GM13977 (cell line): ENCODE data around the gene VPS11.
"Not testable (repeated sequence)": the region's sequence is repeated elsewhere in the genome, so short reads cannot be mapped to it uniquely, and the experiment has no call there.

ENCODE experiments used
- DNase-seq: peaks from one replicate; pipeline ENCODE4 v3.0.0; 2012; ENCODE audit warnings: low spot score
- CTCF ChIP-seq: IDR thresholded peaks from 2 replicates; pipeline ENCODE4 v1.5.1; 2012; ENCODE audit warnings: mild to moderate bottlenecking, control low read depth; ENCODE audit not compliant: insufficient read depth; ENCODE audit errors: extremely low read depth, missing control alignments
- in situ Hi-C: fragments of 300-500 bp; cut with MboI; formaldehyde crosslinking; loops from one replicate; pipeline ENCODE4 v1.12.0; 2022; ENCODE audit warnings: low sequenced_read_pairs, low pct_unique_long_range_greater_than_20kb, mixed read lengths, inconsistent platforms; ENCODE audit not compliant: unreplicated experiment

VPS11 gene

GRCh38 chr11:119038884-119039283 lies 28.7 kb upstream of the VPS11 start:
- no peak for DNase-seq
- in situ Hi-C loops: no loop called here
- TF ChIP-seq CTCF: no peak

- in situ Hi-C loops, DNase-seq: not testable (repeated sequence)
Measured at GRCh38 chr11:119039471-119039870, 28.1 kb upstream of the VPS11 start.

GRCh38 chr11:119041821-119042514 lies 25.6 kb upstream of the VPS11 start:
- DNase-seq: no peak
- in situ Hi-C loops: no loop called here
- no peak for TF ChIP-seq CTCF

- in situ Hi-C loops: no loop called here
- TF ChIP-seq CTCF: no peak
- DNase-seq: no peak
Measured at GRCh38 chr11:119042927-119043326, 24.7 kb upstream of the VPS11 start.

- DNase-seq: no peak
- in situ Hi-C loops: no loop called here
- TF ChIP-seq CTCF: no peak
Measured at GRCh38 chr11:119044708-119045107, 22.9 kb upstream of the VPS11 start.

- DNase-seq: no peak
- in situ Hi-C loops: no loop called here
- TF ChIP-seq CTCF: no peak
Measured at GRCh38 chr11:119046489-119046888, 21.1 kb upstream of the VPS11 start.

GRCh38 chr11:119047205-119047604 lies 20.4 kb upstream of the VPS11 start:
- no peak for DNase-seq
- in situ Hi-C loops: no loop called here
- no peak for TF ChIP-seq CTCF
